OCI-LY1 (cell line): ENCODE results near the gene SMOC2.

ENCODE experiments used
- H2AFZ ChIP-seq: fragments of 200-600 bp; sonication (generic), shearing (Covaris generic); 2 replicates; pipeline ENCODE4 v1.6.0; 2014; ENCODE audit warnings: antibody characterized with exemption, mild to moderate bottlenecking, low read length
- H3F3A ChIP-seq: fragments of 200-600 bp; sonication (generic), shearing (Covaris generic); 2 replicates; pipeline ENCODE4 v1.6.0; 2014; ENCODE audit warnings: mild to moderate bottlenecking, antibody characterized with exemption, low read length, moderate library complexity; ENCODE audit not compliant: insufficient read depth
- H3K27ac ChIP-seq: fragments of 200-600 bp; sonication (generic); 2 replicates; pipeline ENCODE4 v1.5.1; 2014; ENCODE audit warnings: low read length, mixed run types, mild to moderate bottlenecking, low read depth; ENCODE audit not compliant: poor library complexity, severe bottlenecking
- H3K27me3 ChIP-seq: fragments of 200-600 bp; sonication (generic); 2 replicates; pipeline ENCODE4 v1.6.0; 2014; ENCODE audit warnings: antibody characterized with exemption, mild to moderate bottlenecking, low read length, moderate library complexity; ENCODE audit not compliant: insufficient read depth
- H3K36me3 ChIP-seq: fragments of 200-600 bp; sonication (generic); 2 replicates; pipeline ENCODE4 v1.6.1; 2014; ENCODE audit warnings: mild to moderate bottlenecking, antibody characterized with exemption, low read length, moderate library complexity, mixed read lengths; ENCODE audit not compliant: insufficient read depth
- H3K4me1 ChIP-seq: fragments of 200-600 bp; sonication (generic); 2 replicates; pipeline ENCODE4 v1.5.1; 2014; ENCODE audit warnings: mild to moderate bottlenecking, low read length, moderate library complexity; ENCODE audit not compliant: insufficient read depth, severe bottlenecking
- H3K4me2 ChIP-seq: fragments of 200-600 bp; sonication (generic), shearing (Covaris generic); 2 replicates; pipeline ENCODE4 v1.6.1; 2014; ENCODE audit warnings: low read length
- H3K4me3 ChIP-seq: fragments of 200-600 bp; sonication (generic); 2 replicates; pipeline ENCODE4 v1.5.1; 2014; ENCODE audit warnings: low read length, low read depth, mild to moderate bottlenecking, mixed read lengths; ENCODE audit not compliant: poor library complexity, severe bottlenecking
- H3K79me2 ChIP-seq: fragments of 200-600 bp; shearing (Covaris generic); 2 replicates; pipeline ENCODE4 v1.6.1; 2016; ENCODE audit warnings: mixed run types, low read length, mixed read lengths; ENCODE audit not compliant: insufficient read depth
- H3K9ac ChIP-seq: fragments of 200-600 bp; sonication (generic), shearing (Covaris generic); 2 replicates; pipeline ENCODE4 v1.6.1; 2014; ENCODE audit warnings: mild to moderate bottlenecking, low read length, mixed read lengths
- H3K9me2 ChIP-seq: fragments of 200-600 bp; sonication (generic), shearing (Covaris generic); 2 replicates; pipeline ENCODE4 v1.6.1; 2014; ENCODE audit warnings: low read depth, mild to moderate bottlenecking, low read length, mixed read lengths
- H3K9me3 ChIP-seq: fragments of 200-600 bp; shearing (Covaris generic); 2 replicates; pipeline ENCODE4 v1.6.1; 2014; ENCODE audit warnings: low read length, mixed read lengths
- H4K20me1 ChIP-seq: fragments of 200-600 bp; sonication (generic), shearing (Covaris generic); 2 replicates; pipeline ENCODE4 v1.6.0; 2016; ENCODE audit warnings: mild to moderate bottlenecking, low read length; ENCODE audit not compliant: insufficient read depth
- CTCF ChIP-seq: fragments of 200-600 bp; sonication (generic), shearing (Covaris generic); IDR thresholded peaks from 2 replicates; pipeline ENCODE4 v1.5.1; 2017; ENCODE audit warnings: mild to moderate bottlenecking, antibody characterized with exemption, low read length, moderate library complexity, mixed read lengths
- EZH2 ChIP-seq: fragments of 200-600 bp; sonication (generic), shearing (Covaris generic); IDR thresholded peaks from 2 replicates; pipeline ENCODE4 v1.8.0; 2017; ENCODE audit warnings: borderline replicate concordance, mixed run types, mild to moderate bottlenecking, antibody characterized with exemption, low read length, moderate library complexity, mixed read lengths

Gene SMOC2

GRCh38 chr6:168581706-168582105 lies 140.7 kb downstream of the SMOC2 start:
- TF ChIP-seq EZH2 (no peak), CTCF (no peak)
- Histone ChIP-seq H4K20me1 (no peaks in the 10 kb centered on the region), H3F3A (no peaks in the 10 kb centered on the region), H2AFZ (no peak overlapping the region), H3K4me1 (no peaks in the 10 kb centered on the region), H3K9ac (no peak overlapping the region), H3K79me2 (no peaks in the 10 kb centered on the region), H3K27ac (no peak overlapping the region), H3K9me3 (no peaks in the 10 kb centered on the region), H3K36me3 (no peaks in the 10 kb centered on the region), H3K4me2 (no peak overlapping the region), H3K4me3 (no peak overlapping the region), H3K27me3 (0 out of 2 replicates have a peak, but pooled peaks cover 5% of the 10 kb centered on the region), H3K9me2 (no peaks in the 10 kb centered on the region)

- H3K27ac ChIP-seq, result no peak overlapping the region
- no peaks in the 10 kb centered on the region for H3K36me3 ChIP-seq
- no peaks in the 10 kb centered on the region for H3F3A ChIP-seq
- no peak overlapping the region for H3K4me3 ChIP-seq
- H2AFZ ChIP-seq, result no peak overlapping the region
- no peaks in the 10 kb centered on the region for H3K9me3 ChIP-seq
- H3K4me2 ChIP-seq, result no peak overlapping the region
- no peaks in the 10 kb centered on the region for H3K79me2 ChIP-seq
- H3K4me1 ChIP-seq, result no peaks in the 10 kb centered on the region
- no peak for TF ChIP-seq EZH2
- TF ChIP-seq CTCF, result no peak
- 0 out of 2 replicates have a peak, but pooled peaks cover 5% of the 10 kb centered on the region for H3K27me3 ChIP-seq
- no peaks in the 10 kb centered on the region for H4K20me1 ChIP-seq
- H3K9ac ChIP-seq, result no peak overlapping the region
- H3K9me2 ChIP-seq, result no peaks in the 10 kb centered on the region
These were observed 141.6 kb downstream of the SMOC2 start for GRCh38 chr6:168582571-168582981.

- Histone ChIP-seq H3K36me3 (no peaks in the 10 kb centered on the region), H3K79me2 (no peaks in the 10 kb centered on the region), H3K9ac (no peak overlapping the region), H3K9me3 (no peaks in the 10 kb centered on the region), H3K4me1 (no peaks in the 10 kb centered on the region), H4K20me1 (no peaks in the 10 kb centered on the region), H3F3A (no peaks in the 10 kb centered on the region), H3K4me2 (no peak overlapping the region), H3K4me3 (no peak overlapping the region), H2AFZ (no peak overlapping the region), H3K9me2 (no peaks in the 10 kb centered on the region), H3K27me3 (0 out of 2 replicates have a peak, but pooled peaks cover 5% of the 10 kb centered on the region), H3K27ac (no peak overlapping the region)
- no peak for TF ChIP-seq CTCF
- no peak for TF ChIP-seq EZH2
These were observed 142.1 kb downstream of the SMOC2 start for GRCh38 chr6:168583126-168583525.
